OCI-LY1 (cell line): ENCODE results near the gene AGFG2.

Source experiments
- H2AFZ ChIP-seq: fragments of 200-600 bp; sonication (generic), shearing (Covaris generic); 2 replicates; pipeline ENCODE4 v1.6.0; 2014; ENCODE audit warnings: antibody characterized with exemption, mild to moderate bottlenecking, low read length
- H3F3A ChIP-seq: fragments of 200-600 bp; sonication (generic), shearing (Covaris generic); 2 replicates; pipeline ENCODE4 v1.6.0; 2014; ENCODE audit warnings: mild to moderate bottlenecking, antibody characterized with exemption, low read length, moderate library complexity; ENCODE audit not compliant: insufficient read depth
- H3K27ac ChIP-seq: fragments of 200-600 bp; sonication (generic); 2 replicates; pipeline ENCODE4 v1.5.1; 2014; ENCODE audit warnings: low read length, mixed run types, mild to moderate bottlenecking, low read depth; ENCODE audit not compliant: poor library complexity, severe bottlenecking
- H3K27me3 ChIP-seq: fragments of 200-600 bp; sonication (generic); 2 replicates; pipeline ENCODE4 v1.6.0; 2014; ENCODE audit warnings: antibody characterized with exemption, mild to moderate bottlenecking, low read length, moderate library complexity; ENCODE audit not compliant: insufficient read depth
- H3K36me3 ChIP-seq: fragments of 200-600 bp; sonication (generic); 2 replicates; pipeline ENCODE4 v1.6.1; 2014; ENCODE audit warnings: mild to moderate bottlenecking, antibody characterized with exemption, low read length, moderate library complexity, mixed read lengths; ENCODE audit not compliant: insufficient read depth
- H3K4me1 ChIP-seq: fragments of 200-600 bp; sonication (generic); 2 replicates; pipeline ENCODE4 v1.5.1; 2014; ENCODE audit warnings: mild to moderate bottlenecking, low read length, moderate library complexity; ENCODE audit not compliant: insufficient read depth, severe bottlenecking
- H3K4me2 ChIP-seq: fragments of 200-600 bp; sonication (generic), shearing (Covaris generic); 2 replicates; pipeline ENCODE4 v1.6.1; 2014; ENCODE audit warnings: low read length
- H3K4me3 ChIP-seq: fragments of 200-600 bp; sonication (generic); 2 replicates; pipeline ENCODE4 v1.5.1; 2014; ENCODE audit warnings: low read length, low read depth, mild to moderate bottlenecking, mixed read lengths; ENCODE audit not compliant: poor library complexity, severe bottlenecking
- H3K79me2 ChIP-seq: fragments of 200-600 bp; shearing (Covaris generic); 2 replicates; pipeline ENCODE4 v1.6.1; 2016; ENCODE audit warnings: mixed run types, low read length, mixed read lengths; ENCODE audit not compliant: insufficient read depth
- H3K9ac ChIP-seq: fragments of 200-600 bp; sonication (generic), shearing (Covaris generic); 2 replicates; pipeline ENCODE4 v1.6.1; 2014; ENCODE audit warnings: mild to moderate bottlenecking, low read length, mixed read lengths
- H3K9me2 ChIP-seq: fragments of 200-600 bp; sonication (generic), shearing (Covaris generic); 2 replicates; pipeline ENCODE4 v1.6.1; 2014; ENCODE audit warnings: low read depth, mild to moderate bottlenecking, low read length, mixed read lengths
- H3K9me3 ChIP-seq: fragments of 200-600 bp; shearing (Covaris generic); 2 replicates; pipeline ENCODE4 v1.6.1; 2014; ENCODE audit warnings: low read length, mixed read lengths
- H4K20me1 ChIP-seq: fragments of 200-600 bp; sonication (generic), shearing (Covaris generic); 2 replicates; pipeline ENCODE4 v1.6.0; 2016; ENCODE audit warnings: mild to moderate bottlenecking, low read length; ENCODE audit not compliant: insufficient read depth
- EZH2 ChIP-seq: fragments of 200-600 bp; sonication (generic), shearing (Covaris generic); IDR thresholded peaks from 2 replicates; pipeline ENCODE4 v1.8.0; 2017; ENCODE audit warnings: borderline replicate concordance, mixed run types, mild to moderate bottlenecking, antibody characterized with exemption, low read length, moderate library complexity, mixed read lengths
- TF ChIP-seq, protein P1 (sequence below): fragments of 200-600 bp; sonication (generic), shearing (Covaris generic); IDR thresholded peaks from 2 replicates; pipeline ENCODE4 v1.5.1; 2017; ENCODE audit warnings: mild to moderate bottlenecking, antibody characterized with exemption, low read length, moderate library complexity, mixed read lengths

The AGFG2 gene

DNA sequence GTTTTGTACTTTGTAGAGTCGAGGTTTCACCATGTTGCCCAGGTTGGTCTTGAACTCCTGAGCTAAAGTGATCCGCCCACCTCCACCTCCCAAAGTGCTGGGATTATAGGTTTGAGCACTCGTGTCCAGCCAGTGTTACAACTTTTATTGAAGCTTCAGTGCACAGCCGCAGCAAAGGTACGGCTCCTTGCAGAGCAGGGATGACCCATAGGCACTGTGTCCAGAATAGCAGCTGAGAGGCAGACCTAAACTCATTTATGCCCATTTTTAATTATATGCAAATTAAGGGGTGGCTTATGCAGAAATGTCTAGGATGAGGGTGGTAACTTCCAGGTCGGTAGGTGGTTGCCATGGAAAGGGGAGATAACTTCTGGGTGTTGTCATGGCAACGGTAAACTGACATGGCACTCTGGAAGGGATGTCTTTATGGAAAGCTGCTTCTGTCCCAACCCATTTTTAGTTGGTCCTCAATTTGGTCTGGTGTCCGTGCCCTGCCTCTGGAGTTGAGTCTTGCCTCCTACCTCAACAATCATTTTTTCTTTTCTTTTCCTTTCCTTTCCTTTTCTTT lies 32.6 kb upstream of the AGFG2 start:
- no peak overlapping the region for H3K9ac ChIP-seq
- no peaks in the 10 kb centered on the region for H4K20me1 ChIP-seq
- H3K36me3 ChIP-seq, result no peaks in the 10 kb centered on the region
- no peak for TF ChIP-seq EZH2
- TF ChIP-seq, protein P1, sequence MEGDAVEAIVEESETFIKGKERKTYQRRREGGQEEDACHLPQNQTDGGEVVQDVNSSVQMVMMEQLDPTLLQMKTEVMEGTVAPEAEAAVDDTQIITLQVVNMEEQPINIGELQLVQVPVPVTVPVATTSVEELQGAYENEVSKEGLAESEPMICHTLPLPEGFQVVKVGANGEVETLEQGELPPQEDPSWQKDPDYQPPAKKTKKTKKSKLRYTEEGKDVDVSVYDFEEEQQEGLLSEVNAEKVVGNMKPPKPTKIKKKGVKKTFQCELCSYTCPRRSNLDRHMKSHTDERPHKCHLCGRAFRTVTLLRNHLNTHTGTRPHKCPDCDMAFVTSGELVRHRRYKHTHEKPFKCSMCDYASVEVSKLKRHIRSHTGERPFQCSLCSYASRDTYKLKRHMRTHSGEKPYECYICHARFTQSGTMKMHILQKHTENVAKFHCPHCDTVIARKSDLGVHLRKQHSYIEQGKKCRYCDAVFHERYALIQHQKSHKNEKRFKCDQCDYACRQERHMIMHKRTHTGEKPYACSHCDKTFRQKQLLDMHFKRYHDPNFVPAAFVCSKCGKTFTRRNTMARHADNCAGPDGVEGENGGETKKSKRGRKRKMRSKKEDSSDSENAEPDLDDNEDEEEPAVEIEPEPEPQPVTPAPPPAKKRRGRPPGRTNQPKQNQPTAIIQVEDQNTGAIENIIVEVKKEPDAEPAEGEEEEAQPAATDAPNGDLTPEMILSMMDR, result no peak
- H3K4me3 ChIP-seq, result no peak overlapping the region
- no peaks in the 10 kb centered on the region for H3K4me1 ChIP-seq
- H3K4me2 ChIP-seq, result no peak overlapping the region
- no peaks in the 10 kb centered on the region for H3K9me2 ChIP-seq
- no peaks in the 10 kb centered on the region for H3F3A ChIP-seq
- H3K27me3 ChIP-seq, result peaks cover 12% of the 10 kb centered on the region
- no peaks in the 10 kb centered on the region for H3K79me2 ChIP-seq
- no peak overlapping the region for H3K27ac ChIP-seq
- H2AFZ ChIP-seq, result no peak overlapping the region
- H3K9me3 ChIP-seq, result no peaks in the 10 kb centered on the region

DNA sequence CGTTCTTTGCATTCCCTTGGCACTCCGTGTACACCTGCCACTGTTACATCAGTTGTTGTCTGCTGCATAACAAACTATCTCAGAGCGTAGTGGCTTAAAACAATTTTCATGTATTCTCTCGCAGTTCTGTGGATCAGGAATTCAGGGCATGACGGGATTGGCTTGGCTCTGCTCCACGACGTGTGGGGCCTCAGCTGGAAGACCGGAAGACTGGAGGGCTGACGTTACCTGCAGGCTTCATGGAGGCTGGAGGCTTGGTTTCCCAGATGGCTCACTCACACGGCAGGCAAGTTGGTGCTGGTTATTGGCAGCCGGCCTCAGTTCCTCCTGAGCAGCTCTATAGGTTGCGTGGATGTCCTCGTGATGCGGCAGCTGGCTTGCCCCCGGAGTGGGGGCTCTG lies 29.8 kb upstream of the AGFG2 start:
- H3K27me3 ChIP-seq, result peaks cover 17% of the 10 kb centered on the region
- no peaks in the 10 kb centered on the region for H3K9me2 ChIP-seq
- H3K36me3 ChIP-seq, result no peaks in the 10 kb centered on the region
- H4K20me1 ChIP-seq, result no peaks in the 10 kb centered on the region
- no peaks in the 10 kb centered on the region for H3K79me2 ChIP-seq
- H3K27ac ChIP-seq, result no peak overlapping the region
- no peaks in the 10 kb centered on the region for H3K4me1 ChIP-seq
- H3K4me3 ChIP-seq, result no peak overlapping the region
- no peak overlapping the region for H3K9ac ChIP-seq
- H2AFZ ChIP-seq, result no peak overlapping the region
- no peak for TF ChIP-seq EZH2
- TF ChIP-seq, protein P1, result no peak
- H3K4me2 ChIP-seq, result no peak overlapping the region
- H3K9me3 ChIP-seq, result no peaks in the 10 kb centered on the region
- no peaks in the 10 kb centered on the region for H3F3A ChIP-seq

DNA sequence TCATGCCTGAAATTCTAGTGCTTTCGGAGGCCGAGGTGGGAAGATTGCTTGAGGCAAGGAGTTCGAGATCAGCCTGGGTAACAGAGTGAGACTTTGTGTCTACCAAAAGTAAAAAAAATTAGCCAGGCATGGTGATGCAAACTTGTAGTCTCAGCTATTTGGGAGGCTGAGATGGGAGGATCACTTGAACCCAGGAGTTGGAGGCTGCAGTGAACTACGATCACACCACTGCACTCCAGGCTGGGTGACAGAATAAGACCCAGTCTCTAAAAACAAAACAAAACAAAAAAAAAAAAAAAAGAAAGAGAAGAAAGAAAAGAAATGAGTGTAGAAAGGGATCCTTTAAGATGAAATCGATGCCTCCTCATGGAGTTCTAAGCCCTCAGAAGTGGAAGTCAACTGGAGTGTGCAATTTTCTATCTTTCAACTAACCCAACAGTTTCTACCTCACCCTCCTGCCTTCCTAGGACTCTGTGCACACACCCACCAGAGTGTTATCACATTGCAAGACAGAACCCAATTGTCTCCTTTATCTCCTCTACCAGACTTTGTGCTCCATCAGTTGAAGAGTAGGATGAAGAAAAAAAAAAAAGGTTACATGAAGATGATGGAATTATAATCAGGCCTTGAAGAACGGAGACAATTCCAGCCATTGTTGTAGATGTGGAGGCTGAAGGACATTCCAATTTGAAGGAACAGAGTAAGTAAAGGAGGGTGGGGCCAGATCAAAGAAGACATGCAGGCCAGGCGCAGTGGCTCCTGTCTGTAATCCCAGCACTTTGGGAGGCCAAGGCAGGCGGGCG lies 28.4 kb upstream of the AGFG2 start:
- H4K20me1 ChIP-seq, result no peaks in the 10 kb centered on the region
- no peak overlapping the region for H2AFZ ChIP-seq
- H3K27ac ChIP-seq, result no peak overlapping the region
- no peaks in the 10 kb centered on the region for H3K36me3 ChIP-seq
- H3K9me2 ChIP-seq, result no peaks in the 10 kb centered on the region
- H3K9ac ChIP-seq, result no peak overlapping the region
- no peak overlapping the region for H3K4me3 ChIP-seq
- peaks cover 10% of the 10 kb centered on the region; the same call in 1 of the 2 replicates for H3K27me3 ChIP-seq
- TF ChIP-seq, protein P1, result no peak
- TF ChIP-seq EZH2, result no peak
- H3K9me3 ChIP-seq, result no peaks in the 10 kb centered on the region
- no peaks in the 10 kb centered on the region for H3F3A ChIP-seq
- H3K4me1 ChIP-seq, result no peaks in the 10 kb centered on the region
- no peak overlapping the region for H3K4me2 ChIP-seq
- H3K79me2 ChIP-seq, result no peaks in the 10 kb centered on the region
